C4-2B (cell line): ENCODE results near the gene RCSD1.

Source experiments
- CTCF ChIP-seq: fragments of 450-650 bp; conservative IDR thresholded peaks from 2 replicates; pipeline ENCODE4 v1.5.1; 2017; ENCODE audit warnings: mild to moderate bottlenecking
- ZFX ChIP-seq: fragments of 450-650 bp; IDR thresholded peaks from 2 replicates; pipeline ENCODE4 v1.6.1; 2017

GRCh38 chr1:167618789-167619188 is 11.2 kb upstream of the RCSD1 start:
- no peak for TF ChIP-seq CTCF
- TF ChIP-seq ZFX = no peak
